ENCODE measurements around the gene TTC6.

- no peak for TF ChIP-seq CTCF (IDR thresholded peaks at IDR 0.05)
- no peak for TF ChIP-seq POLR2AphosphoS5 (IDR thresholded peaks at IDR 0.05; ENCODE audit: low read depth, low read length)
- no peak for TF ChIP-seq SIN3A (IDR thresholded peaks at IDR 0.05; ENCODE audit: borderline replicate concordance, insufficient read depth, low read depth, low read length)
- TF ChIP-seq REST (IDR thresholded peaks at IDR 0.05; ENCODE audit: insufficient read depth in 1 of 2, low read depth in 2 of 2, low read length in 1 of 2) = no peak
These were observed 22.5 kb downstream of the TTC6 start for GRCh38 chr14:37617864-37618365.

All from Panc1 (cell line).